Nephron (organoid): ENCODE data around the gene CELA2B.

Experiments used
- H3K27ac Mint-ChIP-seq, 3 experiments: 2 replicates each; pipeline ENCODE4 v1.8.0; 2020; ENCODE audit warnings: mixed read lengths in 3 of 3, mild to moderate bottlenecking in 2 of 3, moderate library complexity in 1 of 3
- H3K27me3 Mint-ChIP-seq: 2 replicates; pipeline ENCODE4 v1.8.0; 2021; ENCODE audit warnings: low read depth, mild to moderate bottlenecking, moderate library complexity, mixed read lengths
- H3K36me3 Mint-ChIP-seq: 2 replicates; pipeline ENCODE4 v1.8.0; 2020; ENCODE audit warnings: low read depth, mixed read lengths
- H3K4me1 Mint-ChIP-seq: 2 replicates; pipeline ENCODE4 v1.8.0; 2020; ENCODE audit warnings: mixed read lengths
- H3K4me3 Mint-ChIP-seq, 3 experiments: 2 replicates each; pipeline ENCODE4 v1.8.0; 2020; ENCODE audit warnings: mild to moderate bottlenecking in 3 of 3, mixed read lengths in 3 of 3, moderate library complexity in 2 of 3
- H3K9me3 Mint-ChIP-seq: 2 replicates; pipeline ENCODE4 v1.8.0; 2020; ENCODE audit warnings: mixed read lengths
- TF ChIP-seq, protein P1 (sequence below), 3 experiments: fragments of 200-600 bp; sonication (generic); IDR thresholded peaks; one replicate each; pipeline ENCODE4 v1.5.0; 2021; ENCODE audit warnings: antibody characterized with exemption in 3 of 3; ENCODE audit not compliant: unreplicated experiment in 3 of 3

The CELA2B gene

DNA sequence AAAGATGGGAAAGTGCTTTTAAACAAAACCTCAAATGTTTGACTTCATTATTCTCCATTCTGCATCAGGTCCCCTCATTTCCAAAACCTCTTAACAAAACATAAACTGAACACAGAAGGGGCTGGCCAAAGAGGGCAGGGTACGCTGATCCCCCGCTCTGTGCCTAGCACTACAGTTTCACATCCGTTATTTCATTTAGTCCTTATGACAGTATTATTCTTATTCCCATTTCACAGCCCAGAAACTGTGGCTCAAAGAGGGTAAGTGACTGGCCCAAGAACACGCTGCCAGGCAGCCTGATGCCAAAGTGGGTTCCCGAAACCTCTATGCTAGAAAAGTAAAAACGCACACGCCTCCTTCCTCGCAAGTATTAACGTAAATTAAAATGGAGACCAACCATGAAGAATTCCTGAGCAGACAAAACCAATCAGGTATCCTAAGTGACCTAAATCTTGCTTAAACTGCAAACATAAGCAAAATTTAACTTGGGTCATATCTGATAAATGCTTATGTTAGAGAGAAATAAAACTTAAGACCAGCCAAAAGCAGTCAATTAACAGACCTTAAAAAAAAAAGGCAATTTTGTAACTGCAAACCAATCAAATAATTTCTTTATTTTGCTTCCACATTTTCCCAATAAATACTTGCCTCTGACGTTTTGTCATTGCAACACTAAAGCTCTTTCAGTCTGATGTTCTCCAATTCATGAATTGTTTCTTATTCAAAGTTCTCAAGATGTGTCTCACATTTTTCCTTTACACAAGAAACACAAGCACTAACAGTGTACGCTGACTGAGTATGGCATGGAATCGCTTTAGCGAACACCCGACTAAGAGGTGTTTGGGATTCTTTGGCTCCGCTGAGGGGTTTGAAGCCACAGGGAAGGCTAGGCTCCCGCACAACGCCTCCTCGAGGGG lies 47.5 kb downstream of the CELA2B start:
- peak overlapping the region; percentile 82 to 88 (median 87) for H3K4me3 Mint-ChIP-seq
- peaks cover 2% of the 10 kb centered on the region for H3K36me3 Mint-ChIP-seq

DNA sequence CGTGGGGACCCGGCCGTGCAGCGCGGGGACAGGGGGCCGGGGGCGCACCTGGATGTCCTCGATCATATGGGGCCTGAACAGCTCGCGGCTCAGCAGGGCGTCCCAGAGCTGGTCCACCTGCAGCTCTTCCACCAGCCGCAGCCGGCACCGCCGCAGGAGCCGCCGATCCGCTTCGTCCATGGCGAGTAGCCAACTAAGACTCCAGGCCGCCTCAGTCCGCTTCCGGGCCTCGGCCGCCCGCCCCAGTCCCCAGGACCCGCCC lies 48.0 kb downstream of the CELA2B start, which contains the start of gene CASP9:
Gene CASP9 (minus strand): TSS at position 195 of the 262 bp plus-strand sequence. CDS start 15 bp downstream, at position 180.
- Mint-ChIP-seq H3K4me1 (peaks cover 55% of the 10 kb centered on the region), H3K27ac (peak within 1 kb of the TSS; percentile 82 to 100 (median 88)), H3K9me3 (no peaks in the 10 kb centered on the region), H3K36me3 (no peaks in the 10 kb centered on the region), H3K27me3 (no peaks in the 10 kb centered on the region), H3K4me3 (peak within 1 kb of the TSS; percentile 82 to 88 (median 87))
- TF ChIP-seq, protein P1, sequence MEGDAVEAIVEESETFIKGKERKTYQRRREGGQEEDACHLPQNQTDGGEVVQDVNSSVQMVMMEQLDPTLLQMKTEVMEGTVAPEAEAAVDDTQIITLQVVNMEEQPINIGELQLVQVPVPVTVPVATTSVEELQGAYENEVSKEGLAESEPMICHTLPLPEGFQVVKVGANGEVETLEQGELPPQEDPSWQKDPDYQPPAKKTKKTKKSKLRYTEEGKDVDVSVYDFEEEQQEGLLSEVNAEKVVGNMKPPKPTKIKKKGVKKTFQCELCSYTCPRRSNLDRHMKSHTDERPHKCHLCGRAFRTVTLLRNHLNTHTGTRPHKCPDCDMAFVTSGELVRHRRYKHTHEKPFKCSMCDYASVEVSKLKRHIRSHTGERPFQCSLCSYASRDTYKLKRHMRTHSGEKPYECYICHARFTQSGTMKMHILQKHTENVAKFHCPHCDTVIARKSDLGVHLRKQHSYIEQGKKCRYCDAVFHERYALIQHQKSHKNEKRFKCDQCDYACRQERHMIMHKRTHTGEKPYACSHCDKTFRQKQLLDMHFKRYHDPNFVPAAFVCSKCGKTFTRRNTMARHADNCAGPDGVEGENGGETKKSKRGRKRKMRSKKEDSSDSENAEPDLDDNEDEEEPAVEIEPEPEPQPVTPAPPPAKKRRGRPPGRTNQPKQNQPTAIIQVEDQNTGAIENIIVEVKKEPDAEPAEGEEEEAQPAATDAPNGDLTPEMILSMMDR (IDR thresholded peaks at IDR 0.05; ENCODE audit: unreplicated experiment in 3 of 3): no peak

More for the DNA sequence above, 47.5 kb downstream of the CELA2B start:
- Mint-ChIP-seq H3K27me3 (no peaks in the 10 kb centered on the region), H3K9me3 (no peaks in the 10 kb centered on the region), H3K27ac (peak overlapping the region; percentile 82 to 100 (median 88)), H3K4me1 (peaks cover 53% of the 10 kb centered on the region)
- TF ChIP-seq, protein P1 (IDR thresholded peaks at IDR 0.05; ENCODE audit: unreplicated experiment in 3 of 3): no peak

DNA sequence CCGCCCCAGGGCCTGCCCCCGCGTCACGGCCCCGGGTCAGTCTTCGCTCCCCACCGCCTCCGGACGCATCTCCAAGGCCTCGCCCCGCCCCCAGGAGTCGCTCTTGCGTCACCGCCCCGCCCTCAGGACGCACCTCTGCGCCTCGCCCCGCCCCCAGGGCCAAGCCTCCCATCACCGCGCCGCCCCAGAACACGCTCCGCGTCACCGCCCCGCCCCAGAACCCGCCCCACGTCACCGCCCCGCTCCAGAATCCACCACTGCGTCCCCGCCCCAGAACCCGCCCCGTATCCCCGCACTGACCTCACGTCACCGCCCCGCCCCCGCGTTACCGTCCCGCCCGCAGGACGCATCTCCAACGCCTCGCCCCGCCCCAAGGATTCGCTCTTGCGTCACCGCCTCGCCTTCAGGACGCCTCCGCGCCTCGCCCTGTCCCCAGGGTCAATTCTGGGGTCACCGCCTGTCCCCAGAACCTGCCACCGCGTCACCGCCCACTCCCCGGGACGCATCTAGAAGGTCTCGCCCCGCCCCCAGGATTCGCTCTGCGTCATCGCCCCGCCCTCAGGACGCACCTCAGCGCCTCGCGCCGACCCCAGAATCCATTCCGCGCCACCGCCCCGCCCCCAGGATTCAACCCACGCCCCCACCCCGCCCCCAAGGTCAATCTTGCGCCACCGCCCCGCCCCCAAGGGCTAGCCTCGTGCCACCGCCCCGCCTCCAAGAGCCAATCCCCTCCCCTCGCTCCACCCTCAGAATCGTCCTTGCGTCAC lies 48.6 kb downstream of the CELA2B start:
- TF ChIP-seq, protein P1 (IDR thresholded peaks at IDR 0.05; ENCODE audit: unreplicated experiment in 3 of 3): no peak
- H3K4me1 Mint-ChIP-seq: peaks cover 54% of the 10 kb centered on the region
- no peaks in the 10 kb centered on the region for H3K27me3 Mint-ChIP-seq
- H3K9me3 Mint-ChIP-seq: no peaks in the 10 kb centered on the region
- peak overlapping the region; percentile 82 to 100 (median 88) for H3K27ac Mint-ChIP-seq
- H3K36me3 Mint-ChIP-seq: no peaks in the 10 kb centered on the region
- H3K4me3 Mint-ChIP-seq: peak overlapping the region; percentile 82 to 88 (median 87)

DNA sequence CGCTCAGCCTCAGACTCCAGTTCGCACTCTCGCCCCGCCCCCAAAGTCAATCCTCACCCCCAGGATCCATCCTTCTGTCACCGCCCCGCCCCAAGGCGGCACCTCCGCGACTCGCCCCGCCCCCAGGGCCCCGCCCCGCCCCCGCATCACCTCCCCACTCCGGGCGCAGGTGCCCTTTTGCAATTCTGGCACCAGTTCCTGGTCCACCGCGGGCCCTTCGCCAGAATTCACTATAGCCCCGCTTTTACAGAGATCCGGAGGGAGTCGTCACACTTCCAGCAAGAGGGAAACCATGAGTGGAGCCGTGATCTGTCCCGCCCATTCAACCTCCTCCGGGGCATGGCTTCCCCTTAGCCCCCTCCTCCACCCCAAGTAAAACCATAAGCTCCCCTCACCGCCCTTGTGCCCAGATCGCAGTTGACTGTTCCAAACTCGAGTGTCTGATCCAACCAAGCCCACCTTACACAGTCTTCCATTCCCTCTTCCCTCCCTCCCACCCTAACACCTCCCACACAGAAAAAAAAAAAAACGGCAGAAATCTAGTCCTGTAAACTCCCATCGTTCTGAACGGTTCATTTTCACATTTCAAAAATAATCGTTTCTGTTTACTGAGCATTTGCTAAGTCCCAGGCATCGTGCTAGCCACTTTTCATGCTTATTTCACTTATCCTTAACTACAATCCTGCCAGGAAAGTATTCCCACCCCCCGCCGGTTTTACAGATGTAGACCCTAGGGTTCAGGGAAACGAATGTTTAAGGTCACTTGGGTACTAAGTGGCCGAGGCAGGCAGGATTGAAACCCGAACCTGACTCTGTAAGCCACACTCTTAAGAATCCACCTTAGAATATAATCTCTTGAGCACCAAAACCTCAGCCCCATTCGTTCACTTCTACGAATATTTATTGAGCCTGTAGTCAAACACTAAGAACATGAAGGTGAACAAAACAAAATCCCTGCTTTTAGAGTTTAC lies 49.4 kb downstream of the CELA2B start:
- Mint-ChIP-seq H3K4me1 (peaks cover 52% of the 10 kb centered on the region), H3K36me3 (no peaks in the 10 kb centered on the region), H3K27me3 (no peaks in the 10 kb centered on the region)

DNA sequence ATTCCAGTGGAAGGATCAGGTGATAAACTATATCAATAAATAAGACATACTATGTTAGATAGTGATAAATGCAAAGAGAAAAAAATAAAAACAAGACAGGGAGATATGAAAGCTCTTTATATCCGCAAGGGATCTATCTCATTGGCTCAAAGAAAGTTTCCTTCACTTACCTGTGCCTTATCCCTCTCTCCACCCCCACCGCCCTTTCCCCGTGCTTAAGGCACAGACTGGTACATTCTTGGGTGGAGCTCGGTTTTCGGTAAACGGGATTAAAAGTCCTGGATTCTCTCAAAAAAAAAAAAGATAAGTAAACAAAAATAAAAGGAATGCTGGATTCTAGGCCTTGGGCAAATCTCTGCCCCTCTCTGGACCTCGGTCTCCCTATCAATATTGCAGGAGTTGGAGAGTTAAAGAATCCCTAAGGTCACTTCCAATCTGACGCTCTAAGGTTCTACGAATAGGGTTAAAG lies 50.2 kb downstream of the CELA2B start:
- Mint-ChIP-seq H3K27me3 (no peaks in the 10 kb centered on the region), H3K36me3 (peaks cover 4% of the 10 kb centered on the region), H3K4me1 (peaks cover 52% of the 10 kb centered on the region), H3K9me3 (no peaks in the 10 kb centered on the region), H3K27ac (peak overlapping the region; percentile 82 to 100 (median 88)), H3K4me3 (peak overlapping the region; percentile 82 to 88 (median 87))
- TF ChIP-seq, protein P1 (IDR thresholded peaks at IDR 0.05; ENCODE audit: unreplicated experiment in 3 of 3): no peak

More for the DNA sequence above, 49.4 kb downstream of the CELA2B start:
- Mint-ChIP-seq H3K27ac (peak overlapping the region; percentile 82 to 100 (median 88)), H3K9me3 (no peaks in the 10 kb centered on the region), H3K4me3 (peak overlapping the region; percentile 82 to 88 (median 87))
- TF ChIP-seq, protein P1 (IDR thresholded peaks at IDR 0.05; ENCODE audit: unreplicated experiment in 3 of 3): no peak
